GM12878 (cell line): Measurements from ENCODE around the gene BRINP2.

ENCODE experiments used
- CREB1 ChIP-seq: IDR thresholded peaks from 2 replicates; pipeline ENCODE4 v1.6.1; 2012; ENCODE audit warnings: low read depth, mild to moderate bottlenecking, inconsistent platforms
- EP300 ChIP-seq, 2 experiments: fragments of 150-350 bp in 1 of 2; IDR thresholded peaks; 2 replicates each; pipeline ENCODE4 v1.6.1; 2011 to 2012; ENCODE audit warnings: low read depth in 2 of 2, low read length in 2 of 2, borderline replicate concordance in 1 of 2, improper control_type of control experiment in 1 of 2, inconsistent platforms in 1 of 2; ENCODE audit not compliant: control insufficient read depth in 1 of 2
- JUND ChIP-seq: IDR thresholded peaks from 2 replicates; pipeline ENCODE4 v1.6.1; 2012; ENCODE audit warnings: low read depth, mild to moderate bottlenecking, low read length, improper control_type of control experiment, moderate library complexity
- KDM1A ChIP-seq: fragments of 200-600 bp; sonication (generic); IDR thresholded peaks from 2 replicates; pipeline ENCODE4 v1.6.1; 2016; ENCODE audit warnings: borderline replicate concordance
- MYC ChIP-seq: IDR thresholded peaks from 2 replicates; pipeline ENCODE4 v1.6.1; 2011; ENCODE audit warnings: mild to moderate bottlenecking, low read length, moderate library complexity, inconsistent platforms; ENCODE audit not compliant: insufficient read depth, insufficient replicate concordance, insufficient read length, severe bottlenecking
- POLR2A ChIP-seq: IDR thresholded peaks from 2 replicates; pipeline ENCODE4 v1.6.1; 2011; ENCODE audit warnings: low read depth, mild to moderate bottlenecking, low read length
- RFX5 ChIP-seq: IDR thresholded peaks from 2 replicates; pipeline ENCODE4 v1.6.1; 2011; ENCODE audit warnings: low read depth, low read length, improper control_type of control experiment

GRCh38 chr1:177287270-177287669 is 116.5 kb downstream of the BRINP2 start:
- no peak for TF ChIP-seq KDM1A
- no peak for TF ChIP-seq RFX5
- TF ChIP-seq POLR2A, result no peak
- no peak for TF ChIP-seq JUND
- TF ChIP-seq MYC, result no peak
- TF ChIP-seq CREB1, result no peak
- no peak for TF ChIP-seq EP300 (IDR thresholded peaks at IDR 0.05; ENCODE audit: borderline replicate concordance in 1 of 2, control insufficient read depth in 1 of 2, low read depth in 2 of 2, low read length in 2 of 2)
